Small intestine (tissue), 7 donors: ENCODE data around the gene SEMA5A. TPM values are rescaled to one million over a fixed set of nuclear protein-coding genes. Genes with fewer than 3 reads are reported as not detected.
A peak's percentile ranks its signal among the peaks of the same experiment; 100 is the strongest.

Source experiments
- DNase-seq, 2 donors: peaks; one replicate each; pipeline versions ENCODE4 v3.0.0 to v3.0.0-alpha.2; 2013
- FAIRE-seq: peaks from 2 replicates; lab custom pipeline; 2012; peaks lifted over from hg19 to GRCh38; lab: Jason Lieb, UNC
- H3K27ac ChIP-seq, 3 donors: one replicate each; pipeline ENCODE4 v1.5.1; 2013; ENCODE audit warnings: low read length in 2 of 3, mild to moderate bottlenecking in 2 of 3, control low read depth in 1 of 3, inconsistent platforms in 1 of 3, low read depth in 1 of 3, moderate library complexity in 1 of 3
- H3K27me3 ChIP-seq, 3 donors: one replicate each; pipeline ENCODE4 v1.6.1; 2013; ENCODE audit warnings: low read length in 3 of 3, inconsistent platforms in 1 of 3; ENCODE audit not compliant: control insufficient read depth in 3 of 3, insufficient read depth in 3 of 3
- H3K36me3 ChIP-seq, 3 donors: one replicate each; pipeline ENCODE4 v1.6.1; 2013; ENCODE audit warnings: low read length in 3 of 3, inconsistent platforms in 1 of 3, low read depth in 1 of 3, mild to moderate bottlenecking in 1 of 3, moderate library complexity in 1 of 3; ENCODE audit not compliant: control insufficient read depth in 3 of 3, insufficient read depth in 2 of 3
- H3K4me1 ChIP-seq, 3 donors: one replicate each; pipeline ENCODE4 v1.6.1; 2013; ENCODE audit warnings: low read length in 2 of 3, inconsistent platforms in 1 of 3, low read depth in 1 of 3, mild to moderate bottlenecking in 1 of 3, moderate library complexity in 1 of 3; ENCODE audit not compliant: control insufficient read depth in 3 of 3, insufficient read depth in 2 of 3
- H3K4me3 ChIP-seq, 3 donors: one replicate each; pipeline ENCODE4 v1.5.1; 2013; ENCODE audit warnings: low read length in 3 of 3, control low read depth in 1 of 3, inconsistent platforms in 1 of 3, low read depth in 1 of 3, mild to moderate bottlenecking in 1 of 3, moderate library complexity in 1 of 3
- H3K9me3 ChIP-seq, 2 donors: one replicate each; pipeline ENCODE4 v1.6.1; 2013; ENCODE audit warnings: low read depth in 1 of 2, low read length in 1 of 2; ENCODE audit not compliant: control insufficient read depth in 2 of 2, insufficient read depth in 1 of 2
- WGBS, 3 donors: extraction: QIAGEN DNeasy Blood & Tissue Kit; methylation state at CpG; one replicate each; pipeline ENCODE4 v1.1.7; 2013; 5-methylcytosine and 5-hydroxymethylcytosine counted together
- polyA plus RNA-seq, 4 donors: library from polyadenylated mRNA; stranded (reverse) in 3 of 4; unstranded in 1 of 4; fragments of 200-250 nt in 3 of 4; fragments of 120-200 nt in 1 of 4; gene quantifications; one replicate each; pipeline versions ENCODE4 v1.2.1 to v1.2.3, GENCODE V29; 2013
- donor health status: healthy with polysubstance abuse.
- donor health status: control.
- donor health status: control.
- donor health status: Bipolar disorder and iron deficiency.
- donor health status: healthy.

Gene SEMA5A
- polyA plus RNA-seq, 4 donors, result 0.45 to 11.1 (median 1.2) TPM

- no peak for DNase-seq
- Histone ChIP-seq H3K27ac (no peak overlapping the region), H3K27me3 (no peaks in the 10 kb centered on the region), H3K4me1 (peaks cover 0 to 5% (median 0%) of the 10 kb centered on the region in 3 donors), H3K9me3 (peaks cover 0 to 5% of the 10 kb centered on the region in 2 donors), H3K36me3 (no peaks in the 10 kb centered on the region), H3K4me3 (no peak overlapping the region)
- FAIRE-seq, result no peak
- 88 to 96% (median 90%) methylated on average over 2 of the region's 2 CpGs for WGBS, 3 donors
Observed at GRCh38 chr5:9447691-9448090, 98.2 kb downstream of the SEMA5A start.

- no peaks in the 10 kb centered on the region for H3K36me3 ChIP-seq
- H3K4me1 ChIP-seq, result peaks cover 0 to 5% (median 0%) of the 10 kb centered on the region in 3 donors
- no peak for DNase-seq
- H3K9me3 ChIP-seq, result peaks cover 0 to 5% of the 10 kb centered on the region in 2 donors
- no peaks in the 10 kb centered on the region for H3K27me3 ChIP-seq
- FAIRE-seq, result no peak
- no peak overlapping the region for H3K4me3 ChIP-seq
- 57 to 84% (median 78%) methylated on average over 2 of the region's 2 CpGs for WGBS, 3 donors
- no peak overlapping the region for H3K27ac ChIP-seq
Observed at GRCh38 chr5:9445826-9446388, 100.0 kb downstream of the SEMA5A start.

DNA sequence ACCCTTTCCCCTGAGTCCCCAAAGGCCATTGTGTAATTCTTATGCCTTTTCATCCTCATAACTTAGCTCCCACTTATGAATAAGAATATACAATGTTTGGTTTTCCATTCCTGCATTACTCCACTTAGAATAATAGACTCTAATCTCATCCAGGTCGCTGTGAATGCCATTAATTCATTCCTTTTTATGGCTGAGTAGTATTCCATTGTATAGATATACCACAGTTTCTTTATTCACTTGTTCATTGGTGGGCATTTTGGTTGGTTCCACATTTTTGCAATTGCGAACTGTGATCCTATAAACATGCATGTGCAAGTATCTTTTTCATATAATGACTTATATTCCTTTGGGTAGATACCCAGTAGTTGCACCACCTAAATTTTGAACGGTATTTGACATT, 101.5 kb downstream of the SEMA5A start:
- WGBS, 3 donors, result 75 to 86% (median 82%) methylated on average over 3 of the region's 3 CpGs
- Histone ChIP-seq H3K4me3 (no peak overlapping the region), H3K27ac (no peak overlapping the region), H3K36me3 (no peaks in the 10 kb centered on the region), H3K4me1 (peaks cover 0 to 3% (median 0%) of the 10 kb centered on the region in 3 donors), H3K27me3 (no peaks in the 10 kb centered on the region), H3K9me3 (peaks cover 0 to 5% of the 10 kb centered on the region in 2 donors)
- FAIRE-seq, result no peak
- no peak for DNase-seq

- 49 to 82% (median 59%) methylated on average over 2 of the region's 2 CpGs for WGBS, 3 donors
- no peak overlapping the region for H3K4me3 ChIP-seq
- peaks cover 0 to 5% of the 10 kb centered on the region in 2 donors for H3K9me3 ChIP-seq
- H3K4me1 ChIP-seq, result peaks cover 0 to 3% (median 0%) of the 10 kb centered on the region in 3 donors
- H3K27ac ChIP-seq, result no peak overlapping the region
- no peak for DNase-seq
- no peak for FAIRE-seq
- no peaks in the 10 kb centered on the region for H3K27me3 ChIP-seq
- peaks cover 0 to 4% (median 0%) of the 10 kb centered on the region in 3 donors for H3K36me3 ChIP-seq
Observed at GRCh38 chr5:9441610-9442009, 104.3 kb downstream of the SEMA5A start.

DNA sequence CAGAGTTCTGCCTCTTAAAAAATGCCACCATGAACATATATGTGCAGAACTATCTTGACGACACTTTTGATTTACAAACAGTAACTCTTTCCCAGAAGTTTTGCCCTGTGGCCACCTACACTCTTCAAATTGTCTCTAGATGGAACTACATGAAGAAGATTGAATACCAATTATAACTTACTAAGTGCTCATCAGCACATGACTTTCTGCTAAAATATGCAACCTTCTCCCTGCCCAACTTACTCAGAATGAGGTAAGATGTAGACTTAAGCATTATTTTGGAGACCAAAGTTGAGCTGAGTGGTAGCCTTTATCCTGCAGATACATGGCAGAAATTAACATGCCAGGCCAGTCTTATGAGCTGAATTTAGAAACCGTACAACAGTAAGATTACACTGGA, 105.4 kb downstream of the SEMA5A start:
- FAIRE-seq (no peak), DNase-seq (no peak)
- 81 to 89% (median 88%) methylated on average over 2 of the region's 2 CpGs for WGBS, 3 donors

GRCh38 chr5:9439531-9440292, 106.2 kb downstream of the SEMA5A start:
- FAIRE-seq, result no peak
- 49 to 78% (median 64%) methylated on average over 5 of the region's 5 CpGs for WGBS, 3 donors
- H3K9me3 ChIP-seq, result peaks cover 0 to 4% of the 10 kb centered on the region in 2 donors

More for the DNA sequence above, 105.4 kb downstream of the SEMA5A start:
- Histone ChIP-seq H3K9me3 (peaks cover 0 to 5% of the 10 kb centered on the region in 2 donors), H3K27me3 (no peaks in the 10 kb centered on the region), H3K4me1 (no peaks in the 10 kb centered on the region), H3K36me3 (peaks cover 0 to 7% (median 0%) of the 10 kb centered on the region in 3 donors), H3K27ac (no peak overlapping the region), H3K4me3 (no peak overlapping the region)

GRCh38 chr5:9438596-9439354, 107.1 kb downstream of the SEMA5A start:
- WGBS, 3 donors, result 63 to 84% (median 71%) methylated on average over 10 of the region's 10 CpGs

More at GRCh38 chr5:9439531-9440292, 106.2 kb downstream of the SEMA5A start:
- H3K27ac ChIP-seq, result peak overlapping the region in 1 of 3 donors; percentile 11
- DNase-seq, result no peak
- no peak overlapping the region for H3K4me3 ChIP-seq
- peaks cover 0 to 7% (median 0%) of the 10 kb centered on the region in 3 donors for H3K36me3 ChIP-seq
- no peaks in the 10 kb centered on the region for H3K4me1 ChIP-seq
- H3K27me3 ChIP-seq, result no peaks in the 10 kb centered on the region

GRCh38 chr5:9437741-9438240, 108.1 kb downstream of the SEMA5A start:
- peaks cover 0 to 7% (median 0%) of the 10 kb centered on the region in 3 donors for H3K36me3 ChIP-seq
- WGBS, 3 donors, result 72 to 85% (median 73%) methylated on average over 5 of the region's 5 CpGs
- no peak overlapping the region for H3K4me3 ChIP-seq
- H3K27me3 ChIP-seq, result no peaks in the 10 kb centered on the region
- FAIRE-seq, result no peak
- H3K4me1 ChIP-seq, result no peaks in the 10 kb centered on the region
- H3K9me3 ChIP-seq, result no peaks in the 10 kb centered on the region
- H3K27ac ChIP-seq, result no peak overlapping the region
- DNase-seq, result no peak

More at GRCh38 chr5:9438596-9439354, 107.1 kb downstream of the SEMA5A start:
- FAIRE-seq (no peak), DNase-seq (no peak)
- Histone ChIP-seq H3K9me3 (peaks cover 0 to 2% of the 10 kb centered on the region in 2 donors), H3K27ac (no peak overlapping the region), H3K27me3 (no peaks in the 10 kb centered on the region), H3K4me3 (no peak overlapping the region), H3K36me3 (peaks cover 0 to 7% (median 0%) of the 10 kb centered on the region in 3 donors), H3K4me1 (no peaks in the 10 kb centered on the region)
